Vagina (tissue), 2 donors: Measurements from ENCODE around the gene AUP1. TPM values are rescaled to one million over a fixed set of nuclear protein-coding genes. Genes with fewer than 3 reads are reported as not detected.

ENCODE experiments used
- DNase-seq, 2 donors: peaks; one replicate each; pipeline ENCODE4 v3.0.0-alpha.2; 2017; ENCODE audit errors: extremely low spot score in 2 of 2
- H3K27ac ChIP-seq: fragments of 200-600 bp; sonication (generic); one replicate; pipeline ENCODE4 v1.5.1; 2019
- H3K27me3 ChIP-seq: fragments of 200-600 bp; sonication (generic); one replicate; pipeline ENCODE4 v1.5.1; 2019
- H3K36me3 ChIP-seq, 2 donors: fragments of 200-600 bp; sonication (generic); one replicate each; pipeline ENCODE4 v1.5.1; 2017 to 2019
- H3K4me1 ChIP-seq: fragments of 200-600 bp; sonication (generic); one replicate; pipeline ENCODE4 v1.5.1; 2019
- H3K4me3 ChIP-seq, 2 donors: fragments of 200-600 bp; sonication (generic); 1 replicate in 1 of 2; 2 replicates in 1 of 2; pipeline ENCODE4 v1.5.1; 2016 to 2019
- H3K9me3 ChIP-seq: fragments of 200-600 bp; sonication (generic); one replicate; pipeline ENCODE4 v1.5.1; 2019
- POLR2A ChIP-seq, 2 donors: fragments of 450-650 bp; IDR thresholded peaks; one replicate each; pipeline ENCODE4 v1.6.1; 2017; ENCODE audit warnings: antibody characterized with exemption in 2 of 2, mild to moderate bottlenecking in 2 of 2, moderate library complexity in 2 of 2
- POLR2AphosphoS5 ChIP-seq, 2 donors: sonication (generic); formaldehyde crosslinking; IDR thresholded peaks; one replicate each; pipeline ENCODE4 v1.9.0; 2017; ENCODE audit warnings: antibody characterized with exemption in 2 of 2, mild to moderate bottlenecking in 2 of 2, low read depth in 1 of 2; ENCODE audit not compliant: insufficient read depth in 1 of 2
- intact Hi-C: fragments of 100-400 bp; cut with DNase I; formaldehyde crosslinking; loops from one replicate; pipeline ENCODE4 v1.15.1; 2023
- total RNA-seq: library from RNA; depleted of rRNA; stranded (reverse); fragments of >200 nt; gene quantifications from one replicate; pipeline ENCODE4 v1.2.3, GENCODE V29; 2016
- TF ChIP-seq, protein P1 (sequence below), 3 experiments: fragments of 450-650 bp in 2 of 3; fragments of 200-600 bp in 1 of 3; sonication (generic) in 1 of 3; IDR thresholded peaks; one replicate each; pipeline ENCODE4 v1.5.1; 2017 to 2019; ENCODE audit warnings: antibody characterized with exemption in 3 of 3, mild to moderate bottlenecking in 2 of 3, moderate library complexity in 2 of 3

AUP1 gene
- total RNA-seq, 1 donor from 2014 or later, result 124 TPM

DNA sequence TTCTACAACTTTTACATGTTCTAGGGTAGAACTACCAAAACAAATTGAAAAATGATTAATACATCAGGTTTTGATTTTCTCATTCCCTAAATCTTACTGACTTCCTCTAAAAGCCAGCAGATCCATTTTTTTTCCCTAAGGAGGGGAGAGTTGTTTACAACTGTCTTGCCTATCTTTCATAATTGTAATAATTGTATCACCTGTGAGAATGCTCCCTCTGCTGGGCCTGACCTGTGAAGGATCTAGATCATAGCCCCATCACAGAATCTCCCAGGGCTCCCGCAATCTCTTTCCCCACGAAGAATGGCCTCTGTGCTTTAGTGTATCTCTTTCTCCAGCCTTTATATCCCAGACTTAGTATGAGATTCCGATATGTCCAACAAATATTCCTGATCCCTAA lies 15.1 kb upstream of the AUP1 start:
- H3K27ac ChIP-seq, result no peak overlapping the region
- intact Hi-C loops, result no loop called here
- H3K4me1 ChIP-seq, result peaks cover 7% of the 10 kb centered on the region
- no peak for DNase-seq
- no peak overlapping the region for H3K4me3 ChIP-seq
- TF ChIP-seq, protein P1, sequence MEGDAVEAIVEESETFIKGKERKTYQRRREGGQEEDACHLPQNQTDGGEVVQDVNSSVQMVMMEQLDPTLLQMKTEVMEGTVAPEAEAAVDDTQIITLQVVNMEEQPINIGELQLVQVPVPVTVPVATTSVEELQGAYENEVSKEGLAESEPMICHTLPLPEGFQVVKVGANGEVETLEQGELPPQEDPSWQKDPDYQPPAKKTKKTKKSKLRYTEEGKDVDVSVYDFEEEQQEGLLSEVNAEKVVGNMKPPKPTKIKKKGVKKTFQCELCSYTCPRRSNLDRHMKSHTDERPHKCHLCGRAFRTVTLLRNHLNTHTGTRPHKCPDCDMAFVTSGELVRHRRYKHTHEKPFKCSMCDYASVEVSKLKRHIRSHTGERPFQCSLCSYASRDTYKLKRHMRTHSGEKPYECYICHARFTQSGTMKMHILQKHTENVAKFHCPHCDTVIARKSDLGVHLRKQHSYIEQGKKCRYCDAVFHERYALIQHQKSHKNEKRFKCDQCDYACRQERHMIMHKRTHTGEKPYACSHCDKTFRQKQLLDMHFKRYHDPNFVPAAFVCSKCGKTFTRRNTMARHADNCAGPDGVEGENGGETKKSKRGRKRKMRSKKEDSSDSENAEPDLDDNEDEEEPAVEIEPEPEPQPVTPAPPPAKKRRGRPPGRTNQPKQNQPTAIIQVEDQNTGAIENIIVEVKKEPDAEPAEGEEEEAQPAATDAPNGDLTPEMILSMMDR (IDR thresholded peaks at IDR 0.05), result no peak
- TF ChIP-seq POLR2AphosphoS5 (IDR thresholded peaks at IDR 0.05; ENCODE audit: insufficient read depth in 1 of 2, low read depth in 1 of 2), result no peak
- no peak for TF ChIP-seq POLR2A (IDR thresholded peaks at IDR 0.05)
- H3K9me3 ChIP-seq, result no peaks in the 10 kb centered on the region
- no peaks in the 10 kb centered on the region for H3K36me3 ChIP-seq
- H3K27me3 ChIP-seq, result no peaks in the 10 kb centered on the region

DNA sequence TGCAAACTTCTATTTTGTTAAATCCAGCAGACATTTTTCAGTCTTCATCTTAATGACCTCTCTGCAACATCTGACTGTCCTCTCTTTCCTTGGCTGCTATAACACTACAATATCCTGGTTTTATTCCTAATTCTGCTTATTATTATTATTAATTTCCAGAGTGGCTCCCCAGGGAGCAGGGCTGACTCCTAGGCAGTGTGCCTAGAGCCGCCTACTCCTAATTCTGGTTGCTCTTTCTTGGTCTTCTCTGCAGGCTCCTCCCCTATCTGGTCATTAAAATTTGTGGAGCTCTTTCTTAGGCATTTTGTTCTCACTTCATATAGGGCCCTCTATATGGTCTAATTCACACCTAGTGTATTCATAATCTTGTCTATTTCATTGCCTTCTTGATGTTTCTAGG lies 13.5 kb upstream of the AUP1 start:
- Histone ChIP-seq H3K36me3 (no peaks in the 10 kb centered on the region), H3K4me1 (no peaks in the 10 kb centered on the region), H3K27me3 (no peaks in the 10 kb centered on the region), H3K4me3 (no peak overlapping the region), H3K27ac (no peak overlapping the region), H3K9me3 (no peaks in the 10 kb centered on the region)
- intact Hi-C loops, result no loop called here
- DNase-seq, result no peak
- TF ChIP-seq, protein P1 (IDR thresholded peaks at IDR 0.05), result no peak
- TF ChIP-seq POLR2AphosphoS5 (IDR thresholded peaks at IDR 0.05; ENCODE audit: insufficient read depth in 1 of 2, low read depth in 1 of 2) (no peak), POLR2A (IDR thresholded peaks at IDR 0.05) (no peak)

DNA sequence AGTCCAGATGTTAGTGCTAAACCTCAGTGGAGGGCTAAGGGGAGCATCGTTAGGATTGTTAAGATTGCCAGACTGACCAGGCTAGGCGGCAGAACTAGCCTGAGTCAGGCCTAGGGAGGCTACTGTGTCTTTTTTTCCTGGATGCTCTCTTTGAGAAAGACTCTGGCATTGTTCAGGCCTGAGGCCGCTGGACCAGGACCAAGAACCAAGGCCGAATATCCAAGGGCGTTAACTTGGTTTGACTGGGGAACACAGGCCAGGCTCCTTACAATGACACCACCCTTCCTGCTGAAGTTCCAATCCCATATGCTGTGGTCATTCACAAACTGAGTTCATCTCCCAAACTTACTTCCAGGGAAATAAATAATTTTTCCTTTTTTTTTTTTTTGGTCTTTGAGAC lies 10.8 kb upstream of the AUP1 start:
- intact Hi-C loops, result no loop called here
- no peak for DNase-seq
- Histone ChIP-seq H3K4me1 (no peaks in the 10 kb centered on the region), H3K9me3 (no peaks in the 10 kb centered on the region), H3K27me3 (no peaks in the 10 kb centered on the region), H3K36me3 (no peaks in the 10 kb centered on the region), H3K4me3 (no peak overlapping the region), H3K27ac (no peak overlapping the region)
- TF ChIP-seq POLR2A (IDR thresholded peaks at IDR 0.05), result no peak
- TF ChIP-seq, protein P1 (IDR thresholded peaks at IDR 0.05), result no peak
- no peak for TF ChIP-seq POLR2AphosphoS5 (IDR thresholded peaks at IDR 0.05; ENCODE audit: insufficient read depth in 1 of 2, low read depth in 1 of 2)

DNA sequence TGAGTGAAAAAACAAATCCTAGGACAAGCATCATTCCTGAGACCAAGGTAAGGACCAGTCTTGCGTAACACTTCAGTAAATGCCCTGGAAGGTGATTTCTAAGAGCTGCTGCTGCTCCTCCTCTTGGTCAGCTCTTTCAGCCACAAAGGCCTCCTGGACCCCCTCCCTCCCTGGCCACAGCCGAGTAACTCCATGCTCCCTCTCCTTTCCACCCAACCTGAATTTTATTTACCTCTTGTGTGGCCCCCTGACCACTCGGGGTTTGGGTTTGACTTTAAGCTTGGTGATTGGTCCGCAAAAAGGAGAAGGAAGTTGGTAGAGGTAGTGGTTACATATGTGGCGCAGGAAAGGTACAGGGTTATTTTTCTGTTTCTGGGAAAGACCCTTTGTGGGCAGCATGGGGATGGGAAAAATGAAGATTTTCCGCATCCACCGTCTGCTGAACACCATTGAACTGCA lies 9.4 kb upstream of the AUP1 start:
- DNase-seq, result no peak
- intact Hi-C loops, result no loop called here
- Histone ChIP-seq H3K36me3 (no peaks in the 10 kb centered on the region), H3K4me1 (no peaks in the 10 kb centered on the region), H3K27ac (no peak overlapping the region), H3K4me3 (no peak overlapping the region), H3K27me3 (no peaks in the 10 kb centered on the region), H3K9me3 (no peaks in the 10 kb centered on the region)
- TF ChIP-seq POLR2AphosphoS5 (IDR thresholded peaks at IDR 0.05; ENCODE audit: insufficient read depth in 1 of 2, low read depth in 1 of 2) (no peak), POLR2A (IDR thresholded peaks at IDR 0.05) (no peak)
- TF ChIP-seq, protein P1 (IDR thresholded peaks at IDR 0.05), result no peak

DNA sequence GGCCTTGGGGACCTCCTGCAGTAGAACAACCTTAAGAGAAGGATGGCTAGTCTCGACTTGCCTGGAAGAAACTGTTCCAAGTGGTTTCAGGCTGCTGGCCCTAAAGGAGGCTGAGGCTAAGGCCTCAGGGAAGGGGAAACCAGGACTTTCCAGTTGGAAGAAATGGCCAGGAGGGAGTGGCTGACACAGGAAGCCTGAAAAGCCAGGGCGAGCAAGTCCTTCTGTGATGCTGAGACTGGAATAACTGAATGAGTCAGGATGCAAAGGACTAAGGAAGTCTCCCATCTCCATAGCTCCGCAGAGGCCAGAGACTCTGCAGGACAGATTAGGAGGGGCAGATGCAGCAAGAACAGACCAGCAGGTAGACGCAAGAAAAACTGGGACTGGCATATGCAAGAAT lies 7.6 kb upstream of the AUP1 start:
- H3K4me3 ChIP-seq, result no peak overlapping the region
- H3K36me3 ChIP-seq, result peaks cover 0 to 4% of the 10 kb centered on the region in 2 donors
- H3K9me3 ChIP-seq, result no peaks in the 10 kb centered on the region
- peaks cover under 1% of the 10 kb centered on the region for H3K4me1 ChIP-seq
- DNase-seq, result no peak
- no peaks in the 10 kb centered on the region for H3K27me3 ChIP-seq
- intact Hi-C loops, result no loop called here
- no peak for TF ChIP-seq POLR2A (IDR thresholded peaks at IDR 0.05)
- no peak for TF ChIP-seq POLR2AphosphoS5 (IDR thresholded peaks at IDR 0.05; ENCODE audit: insufficient read depth in 1 of 2, low read depth in 1 of 2)
- TF ChIP-seq, protein P1 (IDR thresholded peaks at IDR 0.05), result no peak
- H3K27ac ChIP-seq, result no peak overlapping the region
